ENCODE data around the gene GALNT15. TPM values are rescaled to one million over a fixed set of nuclear protein-coding genes. Genes with fewer than 3 reads are reported as not detected.

Gene GALNT15
- total and polyA plus RNA-seq, 2 donors (not counting 1 experiment from before 2014, with no cell fraction given), result 10.7 to 37.7 TPM

DNA sequence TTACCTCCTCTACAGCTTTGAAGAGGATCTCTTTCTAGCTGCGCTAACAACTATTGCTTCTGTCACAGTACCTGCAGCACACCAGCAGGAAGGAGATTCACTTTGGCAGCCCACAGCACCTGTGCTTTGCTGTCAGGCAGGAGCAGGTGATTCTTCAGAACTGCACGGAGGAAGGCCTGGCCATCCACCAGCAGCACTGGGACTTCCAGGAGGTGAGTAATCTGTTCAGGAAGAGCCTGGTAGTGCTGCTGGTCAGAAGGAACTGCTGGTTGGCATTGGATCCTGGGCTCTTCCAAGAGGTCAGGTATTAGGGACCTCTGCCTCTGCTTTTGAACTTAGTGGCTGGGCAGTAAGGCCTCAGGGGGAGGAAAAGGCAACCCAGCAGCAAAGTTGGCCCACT lies 48.1 kb downstream of the GALNT15 start:
- Histone ChIP-seq H3K9ac (ENCODE audit: insufficient read depth, low read length) (no peak overlapping the region), H4K20me1 (ENCODE audit: control insufficient read depth, extremely low read depth, insufficient read depth, low read length) (no peaks in the 10 kb centered on the region), H2AFZ (ENCODE audit: low read length) (no peak overlapping the region), H3K27ac (ENCODE audit: insufficient read depth, low read length) (no peak overlapping the region), H3K36me3 (ENCODE audit: control insufficient read depth, insufficient read depth, low read length) (no peaks in the 10 kb centered on the region), H3K4me2 (ENCODE audit: extremely low read depth, insufficient read depth, low read length) (no peak overlapping the region), H3K27me3 (ENCODE audit: control insufficient read depth, insufficient read depth, low read length) (no peaks in the 10 kb centered on the region), H3K4me3 (replicated peaks in 1 of 4; ENCODE audit: control extremely low read depth in 1 of 4, insufficient read depth in 1 of 4, low read depth in 3 of 4, low read length in 4 of 4) (no peak overlapping the region), H3K79me2 (ENCODE audit: control insufficient read depth, insufficient read depth, low read length) (no peaks in the 10 kb centered on the region), H3K4me1 (ENCODE audit: control insufficient read depth, extremely low read depth, insufficient read depth, low read length) (no peaks in the 10 kb centered on the region), H3K9me3 (ENCODE audit: control insufficient read depth, insufficient read depth, low read depth, low read length) (no peaks in the 10 kb centered on the region)
- TF ChIP-seq EZH2 (IDR thresholded peaks at IDR 0.05; ENCODE audit: low read length, missing control alignments) (no peak), CTCF (conservative IDR thresholded peaks at IDR 0.05 in 1 of 2, IDR thresholded peaks at IDR 0.05 in 1 of 2; ENCODE audit: low read depth in 1 of 2, low read length in 2 of 2) (no peak)
- no peak for DNase-seq (ENCODE audit: low read depth in 2 of 2)

DNA sequence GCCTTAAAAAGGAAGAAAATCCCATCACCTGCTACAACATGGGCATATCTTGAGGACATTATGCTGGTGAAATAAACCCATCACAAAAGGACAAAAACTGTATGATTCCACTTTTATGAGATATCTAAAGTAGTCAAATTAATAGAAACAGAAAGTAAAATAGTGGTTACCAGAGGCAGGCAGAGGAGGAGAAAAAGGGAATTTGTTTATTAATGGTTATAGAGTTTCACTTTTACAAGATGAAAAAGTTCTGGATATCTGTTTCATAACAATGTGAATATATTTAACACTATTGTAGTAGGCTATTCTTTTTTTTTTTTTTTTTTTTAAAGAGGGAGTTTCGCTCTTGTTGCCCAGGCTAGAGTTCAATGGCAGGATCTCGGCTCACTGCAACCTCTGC lies 49.8 kb downstream of the GALNT15 start:
- TF ChIP-seq CTCF (conservative IDR thresholded peaks at IDR 0.05 in 1 of 2, IDR thresholded peaks at IDR 0.05 in 1 of 2; ENCODE audit: low read depth in 1 of 2, low read length in 2 of 2) (no peak), EZH2 (IDR thresholded peaks at IDR 0.05; ENCODE audit: low read length, missing control alignments) (no peak)
- H3K4me2 ChIP-seq (ENCODE audit: extremely low read depth, insufficient read depth, low read length), result no peak overlapping the region
- no peak overlapping the region for H2AFZ ChIP-seq (ENCODE audit: low read length)
- no peaks in the 10 kb centered on the region for H3K27me3 ChIP-seq (ENCODE audit: control insufficient read depth, insufficient read depth, low read length)
- H3K36me3 ChIP-seq (ENCODE audit: control insufficient read depth, insufficient read depth, low read length), result no peaks in the 10 kb centered on the region
- H3K4me1 ChIP-seq (ENCODE audit: control insufficient read depth, extremely low read depth, insufficient read depth, low read length), result no peaks in the 10 kb centered on the region
- DNase-seq (ENCODE audit: low read depth in 2 of 2), result no peak
- H3K27ac ChIP-seq (ENCODE audit: insufficient read depth, low read length), result no peak overlapping the region
- H4K20me1 ChIP-seq (ENCODE audit: control insufficient read depth, extremely low read depth, insufficient read depth, low read length), result no peaks in the 10 kb centered on the region
- no peak overlapping the region for H3K9ac ChIP-seq (ENCODE audit: insufficient read depth, low read length)
- H3K4me3 ChIP-seq (replicated peaks in 1 of 4; ENCODE audit: control extremely low read depth in 1 of 4, insufficient read depth in 1 of 4, low read depth in 3 of 4, low read length in 4 of 4), result no peak overlapping the region
- no peaks in the 10 kb centered on the region for H3K9me3 ChIP-seq (ENCODE audit: control insufficient read depth, insufficient read depth, low read depth, low read length)
- H3K79me2 ChIP-seq (ENCODE audit: control insufficient read depth, insufficient read depth, low read length), result no peaks in the 10 kb centered on the region

DNA sequence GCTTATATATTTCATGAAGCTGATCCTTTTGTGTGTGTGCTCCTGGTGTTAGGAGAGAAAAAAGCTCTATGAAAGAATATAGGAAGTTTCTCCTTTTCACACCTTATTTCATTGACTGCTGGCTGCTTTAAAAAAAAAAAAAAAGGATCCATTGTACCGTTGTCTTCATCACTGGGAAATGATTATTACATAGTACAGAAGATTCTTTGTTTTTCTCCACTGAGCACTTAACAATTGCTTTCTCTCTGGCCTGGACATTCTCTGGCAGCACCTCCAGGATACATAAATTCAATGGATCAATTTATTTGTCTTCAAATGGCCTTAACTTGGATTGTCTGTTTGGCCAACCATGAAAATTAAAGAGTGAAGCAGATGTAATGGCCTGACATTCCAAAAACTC lies 53.1 kb downstream of the GALNT15 start:
- H3K9ac ChIP-seq (ENCODE audit: insufficient read depth, low read length), result no peak overlapping the region
- no peaks in the 10 kb centered on the region for H3K4me1 ChIP-seq (ENCODE audit: control insufficient read depth, extremely low read depth, insufficient read depth, low read length)
- TF ChIP-seq EZH2 (IDR thresholded peaks at IDR 0.05; ENCODE audit: low read length, missing control alignments) (no peak), CTCF (conservative IDR thresholded peaks at IDR 0.05 in 1 of 2, IDR thresholded peaks at IDR 0.05 in 1 of 2; ENCODE audit: low read depth in 1 of 2, low read length in 2 of 2) (no peak)
- no peaks in the 10 kb centered on the region for H3K36me3 ChIP-seq (ENCODE audit: control insufficient read depth, insufficient read depth, low read length)
- H2AFZ ChIP-seq (ENCODE audit: low read length), result no peak overlapping the region
- no peaks in the 10 kb centered on the region for H3K9me3 ChIP-seq (ENCODE audit: control insufficient read depth, insufficient read depth, low read depth, low read length)
- no peak overlapping the region for H3K4me3 ChIP-seq (replicated peaks in 1 of 4; ENCODE audit: control extremely low read depth in 1 of 4, insufficient read depth in 1 of 4, low read depth in 3 of 4, low read length in 4 of 4)
- H3K79me2 ChIP-seq (ENCODE audit: control insufficient read depth, insufficient read depth, low read length), result no peaks in the 10 kb centered on the region
- no peak overlapping the region for H3K4me2 ChIP-seq (ENCODE audit: extremely low read depth, insufficient read depth, low read length)
- no peaks in the 10 kb centered on the region for H4K20me1 ChIP-seq (ENCODE audit: control insufficient read depth, extremely low read depth, insufficient read depth, low read length)
- H3K27ac ChIP-seq (ENCODE audit: insufficient read depth, low read length), result no peak overlapping the region
- DNase-seq (ENCODE audit: low read depth in 2 of 2), result no peak
- H3K27me3 ChIP-seq (ENCODE audit: control insufficient read depth, insufficient read depth, low read length), result no peaks in the 10 kb centered on the region

All from fibroblast of lung (primary cell).